ENCODE data around the gene RBM4B.

RBM4B gene

GRCh38 chr11:66694056-66694410 is 16.3 kb upstream of the RBM4B start:
- H3K79me2 ChIP-seq (ENCODE audit: low read length): no peaks in the 10 kb centered on the region
- no peaks in the 10 kb centered on the region for H3K4me1 ChIP-seq (ENCODE audit: low read length)
- no peaks in the 10 kb centered on the region for H4K20me1 ChIP-seq (ENCODE audit: insufficient read depth, low read length)
- H2AFZ ChIP-seq (ENCODE audit: low read length): no peak overlapping the region
- no peaks in the 10 kb centered on the region for H3K9me3 ChIP-seq (replicated peaks; ENCODE audit: insufficient read depth, low read length)
- H3K36me3 ChIP-seq (replicated peaks; ENCODE audit: insufficient read depth, low read length): no peaks in the 10 kb centered on the region
- no peak for DNase-seq
- no peak overlapping the region for H3K27ac ChIP-seq (ENCODE audit: low read length)
- no peak overlapping the region for H3K9ac ChIP-seq (ENCODE audit: low read length)
- no peak overlapping the region for H3K4me2 ChIP-seq (ENCODE audit: low read depth, low read length)
- no peaks in the 10 kb centered on the region for H3F3A ChIP-seq (ENCODE audit: insufficient read depth, low read length)
- no peaks in the 10 kb centered on the region for H3K27me3 ChIP-seq (replicated peaks; ENCODE audit: insufficient read depth, low read length)
- H3K4me3 ChIP-seq (ENCODE audit: low read length): no peak overlapping the region
- TF ChIP-seq EZH2 (optimal IDR thresholded peaks at IDR 0.05; ENCODE audit: low read depth, low read length) (no peak), EZH2phosphoT487 (IDR thresholded peaks at IDR 0.05; ENCODE audit: low read length) (no peak)
- TF ChIP-seq, protein P1, sequence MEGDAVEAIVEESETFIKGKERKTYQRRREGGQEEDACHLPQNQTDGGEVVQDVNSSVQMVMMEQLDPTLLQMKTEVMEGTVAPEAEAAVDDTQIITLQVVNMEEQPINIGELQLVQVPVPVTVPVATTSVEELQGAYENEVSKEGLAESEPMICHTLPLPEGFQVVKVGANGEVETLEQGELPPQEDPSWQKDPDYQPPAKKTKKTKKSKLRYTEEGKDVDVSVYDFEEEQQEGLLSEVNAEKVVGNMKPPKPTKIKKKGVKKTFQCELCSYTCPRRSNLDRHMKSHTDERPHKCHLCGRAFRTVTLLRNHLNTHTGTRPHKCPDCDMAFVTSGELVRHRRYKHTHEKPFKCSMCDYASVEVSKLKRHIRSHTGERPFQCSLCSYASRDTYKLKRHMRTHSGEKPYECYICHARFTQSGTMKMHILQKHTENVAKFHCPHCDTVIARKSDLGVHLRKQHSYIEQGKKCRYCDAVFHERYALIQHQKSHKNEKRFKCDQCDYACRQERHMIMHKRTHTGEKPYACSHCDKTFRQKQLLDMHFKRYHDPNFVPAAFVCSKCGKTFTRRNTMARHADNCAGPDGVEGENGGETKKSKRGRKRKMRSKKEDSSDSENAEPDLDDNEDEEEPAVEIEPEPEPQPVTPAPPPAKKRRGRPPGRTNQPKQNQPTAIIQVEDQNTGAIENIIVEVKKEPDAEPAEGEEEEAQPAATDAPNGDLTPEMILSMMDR (IDR thresholded peaks at IDR 0.05; ENCODE audit: low read length): no peak
- H3K9me2 ChIP-seq (replicated peaks; ENCODE audit: insufficient read depth, low read length): no peaks in the 10 kb centered on the region

GRCh38 chr11:66693356-66694055 is 15.8 kb upstream of the RBM4B start:
- Histone ChIP-seq H3F3A (ENCODE audit: insufficient read depth, low read length) (no peaks in the 10 kb centered on the region), H3K36me3 (replicated peaks; ENCODE audit: insufficient read depth, low read length) (no peaks in the 10 kb centered on the region), H3K27ac (ENCODE audit: low read length) (no peak overlapping the region), H3K9ac (ENCODE audit: low read length) (no peak overlapping the region), H3K4me2 (ENCODE audit: low read depth, low read length) (no peak overlapping the region), H2AFZ (ENCODE audit: low read length) (no peak overlapping the region), H3K9me3 (replicated peaks; ENCODE audit: insufficient read depth, low read length) (no peaks in the 10 kb centered on the region), H4K20me1 (ENCODE audit: insufficient read depth, low read length) (no peaks in the 10 kb centered on the region), H3K9me2 (replicated peaks; ENCODE audit: insufficient read depth, low read length) (no peaks in the 10 kb centered on the region), H3K27me3 (replicated peaks; ENCODE audit: insufficient read depth, low read length) (no peaks in the 10 kb centered on the region), H3K79me2 (ENCODE audit: low read length) (no peaks in the 10 kb centered on the region), H3K4me3 (ENCODE audit: low read length) (no peak overlapping the region), H3K4me1 (ENCODE audit: low read length) (no peaks in the 10 kb centered on the region)
- DNase-seq: no peak
- TF ChIP-seq EZH2 (optimal IDR thresholded peaks at IDR 0.05; ENCODE audit: low read depth, low read length): no peak
- TF ChIP-seq EZH2phosphoT487 (IDR thresholded peaks at IDR 0.05; ENCODE audit: low read length): no peak
- TF ChIP-seq, protein P1 (IDR thresholded peaks at IDR 0.05; ENCODE audit: low read length): no peak

DNA sequence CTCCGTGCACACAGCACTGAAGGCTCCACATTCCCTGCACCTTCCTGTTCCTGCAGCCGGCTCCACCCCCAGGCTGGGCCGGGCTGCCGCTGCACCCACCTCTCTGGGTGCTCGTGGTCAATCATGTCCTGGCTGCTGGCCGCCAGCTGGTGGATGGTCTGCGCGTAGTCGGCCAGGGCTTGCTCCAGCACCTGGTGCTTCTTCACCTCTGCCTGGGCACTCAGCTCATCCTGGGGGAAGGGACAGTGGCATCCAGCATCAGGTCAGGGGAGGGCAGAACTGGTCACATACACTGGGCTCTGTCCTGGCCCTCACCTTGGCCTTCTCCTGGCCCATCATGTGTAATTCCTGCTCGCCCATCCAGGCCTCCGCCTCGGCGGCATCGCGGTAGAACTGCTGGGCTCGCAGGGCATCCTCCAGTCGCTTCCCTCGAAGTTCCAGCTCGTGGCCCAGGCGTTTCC is 15.2 kb upstream of the RBM4B start:
- no peak for TF ChIP-seq EZH2 (optimal IDR thresholded peaks at IDR 0.05; ENCODE audit: low read depth, low read length)
- no peaks in the 10 kb centered on the region for H3K27me3 ChIP-seq (replicated peaks; ENCODE audit: insufficient read depth, low read length)
- H2AFZ ChIP-seq (ENCODE audit: low read length): no peak overlapping the region
- H3K4me3 ChIP-seq (ENCODE audit: low read length): no peak overlapping the region
- H3K79me2 ChIP-seq (ENCODE audit: low read length): no peaks in the 10 kb centered on the region
- no peaks in the 10 kb centered on the region for H3K4me1 ChIP-seq (ENCODE audit: low read length)
- H3F3A ChIP-seq (ENCODE audit: insufficient read depth, low read length): no peaks in the 10 kb centered on the region
- no peak overlapping the region for H3K4me2 ChIP-seq (ENCODE audit: low read depth, low read length)
- H3K9me3 ChIP-seq (replicated peaks; ENCODE audit: insufficient read depth, low read length): no peaks in the 10 kb centered on the region
- H3K27ac ChIP-seq (ENCODE audit: low read length): no peak overlapping the region
- H3K9me2 ChIP-seq (replicated peaks; ENCODE audit: insufficient read depth, low read length): no peaks in the 10 kb centered on the region
- no peak overlapping the region for H3K9ac ChIP-seq (ENCODE audit: low read length)
- H4K20me1 ChIP-seq (ENCODE audit: insufficient read depth, low read length): no peaks in the 10 kb centered on the region
- DNase-seq: no peak
- H3K36me3 ChIP-seq (replicated peaks; ENCODE audit: insufficient read depth, low read length): no peaks in the 10 kb centered on the region

GRCh38 chr11:66692446-66692845 is 14.8 kb upstream of the RBM4B start:
- Histone ChIP-seq H2AFZ (ENCODE audit: low read length) (no peak overlapping the region), H4K20me1 (ENCODE audit: insufficient read depth, low read length) (no peaks in the 10 kb centered on the region), H3K27me3 (replicated peaks; ENCODE audit: insufficient read depth, low read length) (no peaks in the 10 kb centered on the region), H3K4me1 (ENCODE audit: low read length) (no peaks in the 10 kb centered on the region), H3K36me3 (replicated peaks; ENCODE audit: insufficient read depth, low read length) (no peaks in the 10 kb centered on the region), H3K9ac (ENCODE audit: low read length) (no peak overlapping the region), H3K27ac (ENCODE audit: low read length) (no peak overlapping the region), H3K9me3 (replicated peaks; ENCODE audit: insufficient read depth, low read length) (no peaks in the 10 kb centered on the region), H3F3A (ENCODE audit: insufficient read depth, low read length) (no peaks in the 10 kb centered on the region), H3K4me3 (ENCODE audit: low read length) (no peak overlapping the region), H3K9me2 (replicated peaks; ENCODE audit: insufficient read depth, low read length) (no peaks in the 10 kb centered on the region), H3K79me2 (ENCODE audit: low read length) (no peaks in the 10 kb centered on the region), H3K4me2 (ENCODE audit: low read depth, low read length) (no peak overlapping the region)
- no peak for DNase-seq
- TF ChIP-seq, protein P1 (IDR thresholded peaks at IDR 0.05; ENCODE audit: low read length): no peak
- TF ChIP-seq EZH2phosphoT487 (IDR thresholded peaks at IDR 0.05; ENCODE audit: low read length) (no peak), EZH2 (optimal IDR thresholded peaks at IDR 0.05; ENCODE audit: low read depth, low read length) (no peak)
